Measurements from ENCODE around the gene GRK1. TPM values are rescaled to one million over a fixed set of nuclear protein-coding genes. Genes with fewer than 3 reads are reported as not detected.

GRK1 gene
- total and polyA plus RNA-seq, 2 of the 4 experiments (the other 2 are of a cell fraction), result not detected

DNA sequence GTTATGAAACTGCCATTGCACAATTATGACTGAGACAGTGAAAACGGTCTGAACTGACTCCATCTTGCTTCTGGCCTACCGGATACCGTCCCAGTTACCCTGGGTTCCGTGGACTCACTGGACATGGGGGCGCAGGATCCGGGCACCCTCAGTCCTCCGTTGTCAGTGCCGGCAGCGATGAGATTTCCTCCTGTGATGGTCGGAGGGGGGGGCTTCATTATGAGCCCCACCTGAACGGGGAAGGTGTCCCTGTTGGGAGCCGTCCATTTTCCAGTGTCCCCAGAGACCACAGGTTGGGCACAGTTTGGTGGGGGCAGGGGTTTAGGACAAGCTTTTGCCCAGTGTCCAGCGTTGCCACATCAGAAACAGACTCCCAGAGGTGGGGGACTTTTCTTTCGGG lies 115.5 kb downstream of the GRK1 start:
- intact Hi-C loops (cut with micrococcal nuclease) (no loop called here), dilution Hi-C loops (cut with HindIII; ENCODE audit: low sequenced_read_pairs, unreplicated experiment) (no loop called here), in situ Hi-C loops (cut with MboI; ENCODE audit: low sequenced_read_pairs) (no loop called here)
- no peak for TF ChIP-seq FOS (IDR thresholded peaks at IDR 0.05; ENCODE audit: low read depth, low read length)
- TF ChIP-seq CEBPB (IDR thresholded peaks at IDR 0.05; ENCODE audit: low read depth, low read length), result peak; percentile 45
- Histone ChIP-seq H2AK9ac (replicated peaks; ENCODE audit: low read depth, low read length, poor library complexity) (no peak overlapping the region), H4K5ac (ENCODE audit: low read depth, low read length) (no peak overlapping the region), H3K9ac (ENCODE audit: low read depth, low read length) (no peak overlapping the region), H4K8ac (ENCODE audit: low read depth in 2 of 2, low read length in 2 of 2) (no peak overlapping the region), H2BK120ac (ENCODE audit: low read depth, low read length) (no peak overlapping the region), H3K56ac (ENCODE audit: extremely low read depth, insufficient read depth, low read length) (no peak overlapping the region), H3K18ac (ENCODE audit: low read depth, low read length) (no peak overlapping the region), H3K9me3 (ENCODE audit: control insufficient read depth, insufficient read depth, low read length) (peaks cover 7% of the 10 kb centered on the region), H3K36me3 (ENCODE audit: control insufficient read depth, insufficient read depth, low read length) (no peaks in the 10 kb centered on the region), H3K23ac (ENCODE audit: low read depth, low read length) (no peak overlapping the region), H2AK5ac (ENCODE audit: low read depth, low read length) (no peak overlapping the region), H3K27me3 (ENCODE audit: control insufficient read depth, insufficient read depth, low read length) (peaks cover 17% of the 10 kb centered on the region), H2BK15ac (ENCODE audit: low read depth, low read length) (no peak overlapping the region), H3K27ac (ENCODE audit: insufficient read depth, low read length) (no peak overlapping the region), H2AFZ (replicated peaks; ENCODE audit: low read length, poor library complexity) (no peak overlapping the region), H4K20me1 (ENCODE audit: insufficient read depth, low read length) (peaks cover 7% of the 10 kb centered on the region; the same call in 1 of the 2 replicates), H3K79me1 (ENCODE audit: low read depth in 1 of 2, low read length in 2 of 2) (peaks cover 0 to 5% of the 10 kb centered on the region in 2 experiments; a peak in 1 of 4 replicates), H2BK5ac (ENCODE audit: low read depth, low read length, poor library complexity, severe bottlenecking) (no peak overlapping the region), H2BK20ac (ENCODE audit: low read depth, low read length) (no peak overlapping the region), H4K91ac (ENCODE audit: insufficient read depth, low read depth, low read length) (no peak overlapping the region), H3K4ac (ENCODE audit: low read depth, low read length) (no peak overlapping the region), H3K4me3 (ENCODE audit: insufficient read depth, low read depth, low read length) (no peak overlapping the region), H3K14ac (replicated peaks; ENCODE audit: low read depth, low read length) (no peak overlapping the region), H3K4me1 (ENCODE audit: control insufficient read depth, insufficient read depth, low read length) (peaks cover 3% of the 10 kb centered on the region; the same call in 1 of the 2 replicates), H3K4me2 (ENCODE audit: low read depth, low read length) (no peak overlapping the region), H3K9me1 (ENCODE audit: insufficient read depth, low read length) (peaks cover 7% of the 10 kb centered on the region)
- no peak for ATAC-seq (ENCODE audit: low read depth)
- WGBS, 2 experiments (ENCODE audit: extremely low coverage in 2 of 2, insufficient read length in 1 of 2), result 100% methylated on average over 1 of the region's 14 CpGs; no CpG with 5 or more reads in 1 of the 2 experiments
- POLR2A ChIA-PET (ENCODE audit: unreplicated experiment), result no interaction called here
- DNase-seq, result no peak
- CTCF ChIA-PET, result no interaction called here
- BruUV-seq (replicated peaks), result no TSS peak

Data from IMR-90 (cell line).